ENCODE data around the gene CYP26A1. TPM values are rescaled to one million over a fixed set of nuclear protein-coding genes. Genes with fewer than 3 reads are reported as not detected.
"Not testable (repeated sequence)": the region's sequence is repeated elsewhere in the genome, so short reads cannot be mapped to it uniquely, and the experiment has no call there.

The CYP26A1 gene
- total RNA-seq, 1 donor: not detected

- Histone ChIP-seq H3K9me3 (ENCODE audit: low read depth, low read length) (no peaks in the 10 kb centered on the region), H3K4me3 (ENCODE audit: low read length) (no peak overlapping the region), H3K27me3 (ENCODE audit: insufficient read depth, low read length) (peaks cover 6% of the 10 kb centered on the region)
Measured at GRCh38 chr10:93083743-93084539, 10.2 kb downstream of the CYP26A1 start.

GRCh38 chr10:93085272-93085859 lies 11.7 kb downstream of the CYP26A1 start:
- Histone ChIP-seq H3K27me3 (ENCODE audit: insufficient read depth, low read length) (no peaks in the 10 kb centered on the region), H3K4me1 (ENCODE audit: insufficient read depth, low read length) (no peaks in the 10 kb centered on the region), H3K9me3 (ENCODE audit: low read depth, low read length) (no peaks in the 10 kb centered on the region), H3K4me3 (ENCODE audit: low read length) (no peak overlapping the region)

More at GRCh38 chr10:93083743-93084539, 10.2 kb downstream of the CYP26A1 start:
- H3K4me1 ChIP-seq (ENCODE audit: insufficient read depth, low read length): peaks cover 3% of the 10 kb centered on the region

GRCh38 chr10:93086289-93086688 lies 12.6 kb downstream of the CYP26A1 start:
- H3K4me1 ChIP-seq (ENCODE audit: insufficient read depth, low read length): no peaks in the 10 kb centered on the region
- no peaks in the 10 kb centered on the region for H3K27me3 ChIP-seq (ENCODE audit: insufficient read depth, low read length)
- no peaks in the 10 kb centered on the region for H3K9me3 ChIP-seq (ENCODE audit: low read depth, low read length)
- no peak overlapping the region for H3K4me3 ChIP-seq (ENCODE audit: low read length)

- no peak overlapping the region for H3K4me3 ChIP-seq (ENCODE audit: low read length)
- no peaks in the 10 kb centered on the region for H3K27me3 ChIP-seq (ENCODE audit: insufficient read depth, low read length)
- no peaks in the 10 kb centered on the region for H3K9me3 ChIP-seq (ENCODE audit: low read depth, low read length)
- no peaks in the 10 kb centered on the region for H3K4me1 ChIP-seq (ENCODE audit: insufficient read depth, low read length)
Measured at GRCh38 chr10:93087846-93088245, 14.2 kb downstream of the CYP26A1 start.

GRCh38 chr10:93088466-93088865 lies 14.8 kb downstream of the CYP26A1 start:
- Histone ChIP-seq H3K4me1 (ENCODE audit: insufficient read depth, low read length) (no peaks in the 10 kb centered on the region), H3K9me3 (ENCODE audit: low read depth, low read length) (no peaks in the 10 kb centered on the region), H3K27me3 (ENCODE audit: insufficient read depth, low read length) (no peaks in the 10 kb centered on the region), H3K4me3 (ENCODE audit: low read length) (no peak overlapping the region)

- no peaks in the 10 kb centered on the region for H3K4me1 ChIP-seq (ENCODE audit: insufficient read depth, low read length)
- H3K4me3 ChIP-seq (ENCODE audit: low read length): no peak overlapping the region
- H3K9me3 ChIP-seq (ENCODE audit: low read depth, low read length): no peaks in the 10 kb centered on the region
- H3K27me3 ChIP-seq (ENCODE audit: insufficient read depth, low read length): no peaks in the 10 kb centered on the region
Measured at GRCh38 chr10:93090619-93091018, 16.9 kb downstream of the CYP26A1 start.

- Histone ChIP-seq H3K27me3 (ENCODE audit: insufficient read depth, low read length) (no peaks in the 10 kb centered on the region), H3K9me3 (ENCODE audit: low read depth, low read length) (no peaks in the 10 kb centered on the region), H3K4me1 (ENCODE audit: insufficient read depth, low read length) (no peaks in the 10 kb centered on the region), H3K4me3 (ENCODE audit: low read length) (no peak overlapping the region)
Measured at GRCh38 chr10:93091960-93092359, 18.3 kb downstream of the CYP26A1 start.

- Histone ChIP-seq H3K4me3 (ENCODE audit: low read length) (no peak overlapping the region), H3K4me1 (ENCODE audit: insufficient read depth, low read length) (no peaks in the 10 kb centered on the region), H3K9me3 (ENCODE audit: low read depth, low read length) (no peaks in the 10 kb centered on the region), H3K27me3 (ENCODE audit: insufficient read depth, low read length) (no peaks in the 10 kb centered on the region)
Measured at GRCh38 chr10:93095225-93095624, 21.5 kb downstream of the CYP26A1 start.

GRCh38 chr10:93096901-93097300 lies 23.2 kb downstream of the CYP26A1 start:
- Histone ChIP-seq H3K4me3 (ENCODE audit: low read length) (no peak overlapping the region), H3K4me1 (ENCODE audit: insufficient read depth, low read length) (no peaks in the 10 kb centered on the region), H3K9me3 (ENCODE audit: low read depth, low read length) (no peaks in the 10 kb centered on the region), H3K27me3 (ENCODE audit: insufficient read depth, low read length) (no peaks in the 10 kb centered on the region)

- no peak overlapping the region for H3K4me3 ChIP-seq (ENCODE audit: low read length)
- no peaks in the 10 kb centered on the region for H3K4me1 ChIP-seq (ENCODE audit: insufficient read depth, low read length)
- H3K27me3 ChIP-seq (ENCODE audit: insufficient read depth, low read length): no peaks in the 10 kb centered on the region
- no peaks in the 10 kb centered on the region for H3K9me3 ChIP-seq (ENCODE audit: low read depth, low read length)
Measured at GRCh38 chr10:93097386-93097785, 23.7 kb downstream of the CYP26A1 start.

- H3K9me3 ChIP-seq (ENCODE audit: low read depth, low read length): no peaks in the 10 kb centered on the region
- no peaks in the 10 kb centered on the region for H3K4me1 ChIP-seq (ENCODE audit: insufficient read depth, low read length)
- no peak overlapping the region for H3K4me3 ChIP-seq (ENCODE audit: low read length)
- no peaks in the 10 kb centered on the region for H3K27me3 ChIP-seq (ENCODE audit: insufficient read depth, low read length)
Measured at GRCh38 chr10:93098816-93099215, 25.1 kb downstream of the CYP26A1 start.

- no peaks in the 10 kb centered on the region for H3K27me3 ChIP-seq (ENCODE audit: insufficient read depth, low read length)
- H3K9me3 ChIP-seq (ENCODE audit: low read depth, low read length): no peaks in the 10 kb centered on the region
- H3K4me3 ChIP-seq (ENCODE audit: low read length): no peak overlapping the region
- H3K4me1 ChIP-seq (ENCODE audit: insufficient read depth, low read length): no peaks in the 10 kb centered on the region
Measured at GRCh38 chr10:93099670-93100069, 26.0 kb downstream of the CYP26A1 start.

- not testable (repeated sequence) for H3K4me3 ChIP-seq (ENCODE audit: low read length); H3K4me1 ChIP-seq (ENCODE audit: insufficient read depth, low read length); H3K27me3 ChIP-seq (ENCODE audit: insufficient read depth, low read length); H3K9me3 ChIP-seq (ENCODE audit: low read depth, low read length)
Measured at GRCh38 chr10:93101148-93101547, 27.5 kb downstream of the CYP26A1 start.

- H3K4me3 ChIP-seq (ENCODE audit: low read length): no peak overlapping the region
- H3K27me3 ChIP-seq (ENCODE audit: insufficient read depth, low read length): no peaks in the 10 kb centered on the region
- H3K9me3 ChIP-seq (ENCODE audit: low read depth, low read length): no peaks in the 10 kb centered on the region
- H3K4me1 ChIP-seq (ENCODE audit: insufficient read depth, low read length): no peaks in the 10 kb centered on the region
Measured at GRCh38 chr10:93103953-93104352, 30.3 kb downstream of the CYP26A1 start.

GRCh38 chr10:93106631-93107072 lies 33.0 kb downstream of the CYP26A1 start:
- Histone ChIP-seq H3K4me3 (ENCODE audit: low read length) (no peak overlapping the region), H3K27me3 (ENCODE audit: insufficient read depth, low read length) (no peaks in the 10 kb centered on the region), H3K9me3 (ENCODE audit: low read depth, low read length) (no peaks in the 10 kb centered on the region), H3K4me1 (ENCODE audit: insufficient read depth, low read length) (no peaks in the 10 kb centered on the region)
